ENCODE results near the gene CDS1. TPM values are rescaled to one million over a fixed set of nuclear protein-coding genes. Genes with fewer than 3 reads are reported as not detected.
"Not testable (repeated sequence)": the region's sequence is repeated elsewhere in the genome, so short reads cannot be mapped to it uniquely, and the experiment has no call there.

Gene CDS1
- total RNA-seq (1 to 10 TPM in 1 of 10 donors, under 1 TPM in 9; 0.28 to 1.2 (median 0.49) TPM), polyA plus RNA-seq (under 1 TPM; 0.45 to 0.66 TPM)
- long read RNA-seq, donor 1: 0 reads
- long read RNA-seq, donor 2, partial matches to known transcripts: 0 of 2 reads
- long read RNA-seq, donor 2, other reads (novel, unspliced or antisense): 2 of 2 reads
- long read RNA-seq, donor 3: 0 reads

GRCh38 chr4:84582988-84583875 is at the start of gene CDS1:
CDS1 (plus strand) TSS chr4:84583127; CDS start chr4:84583402, 275 bp downstream.
- DNase-seq (peak in 1 of 2 donors; percentile 31), ATAC-seq (peak; percentile 27 to 72 (median 49))
- 0 to 1% methylated on average over 81 to 88 of the region's 88 CpGs for WGBS, 2 donors
- Histone ChIP-seq H3K36me3 (no peaks in the 10 kb centered on the region), H3K9me3 (peaks cover 0 to 5% (median 0%) of the 10 kb centered on the region in 11 donors), H3K27ac (peak within 1 kb of the TSS in 8 of 10 donors; percentile 11 to 78 (median 46)), H3K4me3 (peak within 1 kb of the TSS; percentile 68 to 95 (median 76)), H3K27me3 (peaks cover 0 to 72% (median 29%) of the 10 kb centered on the region in 7 donors), H3K4me1 (peaks cover 0 to 19% (median 14%) of the 10 kb centered on the region in 9 donors)
- no peak for TF ChIP-seq CTCF (IDR thresholded peaks at IDR 0.05)
- intact Hi-C loops (cut with DNase I): loop anchor here in 3 of 10 donors (5.0 to 10.0 kb wide), 3 partner anchors 89 to 382 kb away; partner anchors contain the start of gene WDFY3 (in 1 of the 3)

- no peak for ATAC-seq
- no peak for TF ChIP-seq CTCF (IDR thresholded peaks at IDR 0.05)
- 94 to 96% methylated on average over 2 of the region's 2 CpGs for WGBS, 2 donors
- Histone ChIP-seq H3K4me3 (no peak overlapping the region), H3K4me1 (no peaks in the 10 kb centered on the region), H3K27me3 (peaks cover 0 to 6% (median 0%) of the 10 kb centered on the region in 7 donors), H3K27ac (no peak overlapping the region), H3K36me3 (no peaks in the 10 kb centered on the region), H3K9me3 (peaks cover 0 to 11% (median 0%) of the 10 kb centered on the region in 11 donors)
- DNase-seq: no peak
- intact Hi-C loops (cut with DNase I): no loop called here
Measured at GRCh38 chr4:84535901-84536300, 47.0 kb upstream of the CDS1 start.

GRCh38 chr4:84545093-84545492 is 37.8 kb upstream of the CDS1 start:
- no peaks in the 10 kb centered on the region for H3K9me3 ChIP-seq
- intact Hi-C loops (cut with DNase I): loop anchor here in 1 of 10 donors (10.0 kb wide), 1 partner anchor 120 kb away; no protein-coding TSS in a partner anchor
- H3K4me1 ChIP-seq: no peaks in the 10 kb centered on the region
- no peak for DNase-seq
- no peak overlapping the region for H3K4me3 ChIP-seq
- 72 to 79% methylated on average over 5 of the region's 5 CpGs for WGBS, 2 donors
- H3K36me3 ChIP-seq: no peaks in the 10 kb centered on the region
- peaks cover 0 to 6% (median 0%) of the 10 kb centered on the region in 7 donors for H3K27me3 ChIP-seq
- ATAC-seq: no peak
- no peak overlapping the region for H3K27ac ChIP-seq
- TF ChIP-seq CTCF (IDR thresholded peaks at IDR 0.05): no peak

- intact Hi-C loops (cut with DNase I): loop anchor here in 1 of 10 donors (10.0 kb wide), 1 partner anchor 122 kb away; no protein-coding TSS in a partner anchor
- no peak for DNase-seq
- H3K36me3 ChIP-seq: no peaks in the 10 kb centered on the region
- no peak overlapping the region for H3K4me3 ChIP-seq
- H3K9me3 ChIP-seq: peaks cover 0 to 3% (median 0%) of the 10 kb centered on the region in 11 donors
- 68 to 85% methylated on average over 3 of the region's 3 CpGs for WGBS, 2 donors
- no peak for TF ChIP-seq CTCF (IDR thresholded peaks at IDR 0.05)
- H3K27me3 ChIP-seq: peaks cover 0 to 6% (median 0%) of the 10 kb centered on the region in 7 donors
- ATAC-seq: no peak
- H3K27ac ChIP-seq: no peak overlapping the region
- H3K4me1 ChIP-seq: no peaks in the 10 kb centered on the region
Measured at GRCh38 chr4:84547211-84547610, 35.7 kb upstream of the CDS1 start.

GRCh38 chr4:84549191-84549590 is 33.7 kb upstream of the CDS1 start:
- not testable (repeated sequence) for H3K27ac ChIP-seq, H3K4me1 ChIP-seq, H3K36me3 ChIP-seq, ATAC-seq, DNase-seq, H3K27me3 ChIP-seq, H3K4me3 ChIP-seq
- peaks cover 0 to 16% (median 7%) of the 10 kb centered on the region in 11 donors for H3K9me3 ChIP-seq
- intact Hi-C loops (cut with DNase I): loop anchor here in 1 of 10 donors (10.0 kb wide), 1 partner anchor 124 kb away; no protein-coding TSS in a partner anchor
- WGBS, 2 donors: 74 to 90% methylated on average over 6 of the region's 6 CpGs

All from heart right ventricle (tissue), 16 donors.